H1 (cell line): ENCODE results near the gene CACFD1.

Source experiments
- BRCA1 ChIP-seq: IDR thresholded peaks from 2 replicates; pipeline ENCODE4 v1.6.1; 2012; ENCODE audit warnings: low read depth, low read length, improper control_type of control experiment
- EGR1 ChIP-seq: IDR thresholded peaks from 2 replicates; pipeline ENCODE4 v1.6.1; 2011; ENCODE audit warnings: low read depth, low read length, borderline replicate concordance
- JUND ChIP-seq: IDR thresholded peaks from 2 replicates; pipeline ENCODE4 v1.6.1; 2011; ENCODE audit warnings: mild to moderate bottlenecking, improper control_type of control experiment, low read length
- POLR2A ChIP-seq, 2 experiments: IDR thresholded peaks; 1 replicate in 1 of 2; 2 replicates in 1 of 2; pipeline ENCODE4 v1.6.1; 2011; ENCODE audit warnings: low read depth in 2 of 2, low read length in 2 of 2, mild to moderate bottlenecking in 2 of 2; ENCODE audit errors: control extremely low read depth in 1 of 2
- RAD21 ChIP-seq, 2 experiments: IDR thresholded peaks in 1 of 2; conservative IDR thresholded peaks in 1 of 2; 2 replicates each; pipeline ENCODE4 v1.6.1; 2011; ENCODE audit warnings: low read depth in 2 of 2, low read length in 2 of 2, improper control_type of control experiment in 1 of 2, inconsistent platforms in 1 of 2, mild to moderate bottlenecking in 1 of 2, moderate library complexity in 1 of 2
- SAP30 ChIP-seq: fragments of 300-600 bp; sonication (generic); IDR thresholded peaks from 2 replicates; pipeline ENCODE4 v1.7.1; 2012; ENCODE audit warnings: low read length, moderate library complexity, mild to moderate bottlenecking, inconsistent platforms; ENCODE audit not compliant: insufficient read depth, insufficient replicate concordance
- SIN3A ChIP-seq, 2 experiments: IDR thresholded peaks in 1 of 2; conservative IDR thresholded peaks in 1 of 2; 2 replicates each; pipeline ENCODE4 v1.6.1; 2011 to 2012; ENCODE audit warnings: low read length in 2 of 2, improper control_type of control experiment in 1 of 2, low read depth in 1 of 2, mild to moderate bottlenecking in 1 of 2
- SP2 ChIP-seq: IDR thresholded peaks from 2 replicates; pipeline ENCODE4 v1.6.1; 2012; ENCODE audit warnings: mild to moderate bottlenecking, low read length, inconsistent platforms
- TAF1 ChIP-seq: IDR thresholded peaks from 2 replicates; pipeline ENCODE4 v1.6.1; 2011; ENCODE audit warnings: mild to moderate bottlenecking, low read depth, low read length
- YY1 ChIP-seq: IDR thresholded peaks from 2 replicates; pipeline ENCODE4 v1.6.1; 2011; ENCODE audit warnings: low read depth, mild to moderate bottlenecking, low read length
- TF ChIP-seq, protein P1 (sequence below), 3 experiments: IDR thresholded peaks; 1 replicate in 2 of 3; 2 replicates in 1 of 3; pipeline versions ENCODE4 v1.5.1 to v1.6.1; 2011; ENCODE audit warnings: low read length in 3 of 3, mild to moderate bottlenecking in 3 of 3, inconsistent platforms in 2 of 3, low read depth in 1 of 3, moderate library complexity in 1 of 3; ENCODE audit not compliant: insufficient read depth in 1 of 3; ENCODE audit errors: control extremely low read depth in 1 of 3
- TF ChIP-seq, protein P2 (sequence below): IDR thresholded peaks from 2 replicates; pipeline ENCODE4 v1.6.1; 2011; ENCODE audit warnings: low read length, improper control_type of control experiment

DNA sequence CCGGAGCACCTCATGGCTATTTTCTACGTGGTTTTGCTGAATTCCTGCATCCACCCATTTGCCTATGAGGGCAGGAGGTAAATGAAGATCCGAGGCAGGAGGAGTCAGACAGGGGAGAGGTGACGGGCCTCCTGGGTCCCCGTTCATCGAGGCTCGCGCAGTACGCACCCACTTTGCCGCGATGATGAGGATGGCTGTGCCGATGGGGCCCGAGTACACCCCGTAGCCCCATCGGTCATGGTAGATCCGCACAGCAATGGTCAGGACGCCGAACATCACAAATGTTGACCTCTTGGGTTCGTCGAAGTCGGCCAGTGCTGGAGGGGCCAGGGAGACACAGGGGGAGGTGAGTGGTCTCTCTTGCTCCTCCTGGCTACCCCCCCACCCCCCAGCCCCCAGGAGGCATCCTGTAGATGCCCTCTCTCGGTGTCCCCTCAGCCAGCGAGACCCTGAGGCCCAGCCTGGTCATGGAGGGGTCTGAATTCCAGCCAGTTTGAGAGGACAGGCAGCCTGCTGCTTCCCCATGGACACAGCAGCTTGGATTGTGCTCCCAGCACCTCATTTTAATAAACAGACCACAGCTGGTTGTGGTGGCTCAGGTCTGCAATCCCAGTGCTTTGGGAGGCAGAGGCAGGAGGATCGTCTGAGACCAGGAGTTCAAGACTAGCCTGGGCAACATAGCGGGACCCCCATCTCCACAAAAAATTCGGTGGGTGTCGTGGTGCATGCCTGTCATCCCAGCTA, 59.1 kb downstream of the CACFD1 start:
- no peak for TF ChIP-seq EGR1
- TF ChIP-seq SIN3A (conservative IDR thresholded peaks at IDR 0.05 in 1 of 2, IDR thresholded peaks at IDR 0.05 in 1 of 2; ENCODE audit: low read depth in 1 of 2, low read length in 2 of 2) = no peak
- TF ChIP-seq, protein P1, sequence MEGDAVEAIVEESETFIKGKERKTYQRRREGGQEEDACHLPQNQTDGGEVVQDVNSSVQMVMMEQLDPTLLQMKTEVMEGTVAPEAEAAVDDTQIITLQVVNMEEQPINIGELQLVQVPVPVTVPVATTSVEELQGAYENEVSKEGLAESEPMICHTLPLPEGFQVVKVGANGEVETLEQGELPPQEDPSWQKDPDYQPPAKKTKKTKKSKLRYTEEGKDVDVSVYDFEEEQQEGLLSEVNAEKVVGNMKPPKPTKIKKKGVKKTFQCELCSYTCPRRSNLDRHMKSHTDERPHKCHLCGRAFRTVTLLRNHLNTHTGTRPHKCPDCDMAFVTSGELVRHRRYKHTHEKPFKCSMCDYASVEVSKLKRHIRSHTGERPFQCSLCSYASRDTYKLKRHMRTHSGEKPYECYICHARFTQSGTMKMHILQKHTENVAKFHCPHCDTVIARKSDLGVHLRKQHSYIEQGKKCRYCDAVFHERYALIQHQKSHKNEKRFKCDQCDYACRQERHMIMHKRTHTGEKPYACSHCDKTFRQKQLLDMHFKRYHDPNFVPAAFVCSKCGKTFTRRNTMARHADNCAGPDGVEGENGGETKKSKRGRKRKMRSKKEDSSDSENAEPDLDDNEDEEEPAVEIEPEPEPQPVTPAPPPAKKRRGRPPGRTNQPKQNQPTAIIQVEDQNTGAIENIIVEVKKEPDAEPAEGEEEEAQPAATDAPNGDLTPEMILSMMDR (IDR thresholded peaks at IDR 0.05; ENCODE audit: control extremely low read depth in 1 of 3, insufficient read depth in 1 of 3, low read depth in 1 of 3, low read length in 3 of 3) = no peak
- TF ChIP-seq TAF1 = no peak
- no peak for TF ChIP-seq YY1
- no peak for TF ChIP-seq BRCA1
- TF ChIP-seq RAD21 (IDR thresholded peaks at IDR 0.05 in 1 of 2, conservative IDR thresholded peaks at IDR 0.05 in 1 of 2; ENCODE audit: low read depth in 2 of 2, low read length in 2 of 2) = no peak
- TF ChIP-seq, protein P2, sequence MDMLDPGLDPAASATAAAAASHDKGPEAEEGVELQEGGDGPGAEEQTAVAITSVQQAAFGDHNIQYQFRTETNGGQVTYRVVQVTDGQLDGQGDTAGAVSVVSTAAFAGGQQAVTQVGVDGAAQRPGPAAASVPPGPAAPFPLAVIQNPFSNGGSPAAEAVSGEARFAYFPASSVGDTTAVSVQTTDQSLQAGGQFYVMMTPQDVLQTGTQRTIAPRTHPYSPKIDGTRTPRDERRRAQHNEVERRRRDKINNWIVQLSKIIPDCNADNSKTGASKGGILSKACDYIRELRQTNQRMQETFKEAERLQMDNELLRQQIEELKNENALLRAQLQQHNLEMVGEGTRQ = no peak
- no peak for TF ChIP-seq SAP30
- no peak for TF ChIP-seq SP2
- no peak for TF ChIP-seq POLR2A (IDR thresholded peaks at IDR 0.05; ENCODE audit: control extremely low read depth in 1 of 2, low read depth in 2 of 2, low read length in 2 of 2)
- TF ChIP-seq JUND = no peak
